Measurements from ENCODE around the gene SLC7A8.

GRCh38 chr14:23076785-23077408 is 106.6 kb downstream of the SLC7A8 start:
- TF ChIP-seq CTCF (IDR thresholded peaks at IDR 0.05) (no peak), POLR2A (IDR thresholded peaks at IDR 0.05) (no peak)

Data from lower leg skin (tissue), 3 donors.